Loucy (cell line): ENCODE data around the gene EEF1A2.

Experiments
- CTCF ChIP-seq: fragments of 200-600 bp; sonication (generic); conservative IDR thresholded peaks from 2 replicates; pipeline ENCODE4 v1.5.1; 2014; ENCODE audit warnings: mild to moderate bottlenecking, antibody characterized with exemption, low read length
- EZH2phosphoT487 ChIP-seq: fragments of 200-600 bp; IDR thresholded peaks from 2 replicates; pipeline ENCODE4 v1.6.1; 2018; ENCODE audit warnings: antibody characterized with exemption, mild to moderate bottlenecking, moderate library complexity, borderline replicate concordance

GRCh38 chr20:63492982-63493381, 5.9 kb downstream of the EEF1A2 start:
- TF ChIP-seq CTCF: no peak
- no peak for TF ChIP-seq EZH2phosphoT487
